Lower leg skin (tissue), 4 donors: Measurements from ENCODE around the gene MIA2. TPM values are rescaled to one million over a fixed set of nuclear protein-coding genes. Genes with fewer than 3 reads are reported as not detected.

ENCODE experiments used
- DNase-seq, 2 donors: peaks; one replicate each; pipeline ENCODE4 v3.0.0-alpha.2; 2019; ENCODE audit warnings: low spot score in 2 of 2
- H3K4me3 ChIP-seq: fragments of 200-600 bp; sonication (generic); 2 replicates; pipeline ENCODE4 v1.5.1; 2017; ENCODE audit warnings: mild to moderate bottlenecking, low read depth; ENCODE audit not compliant: poor library complexity, severe bottlenecking
- CTCF ChIP-seq, 3 donors: fragments of 450-650 bp; IDR thresholded peaks; one replicate each; pipeline ENCODE4 v1.5.1; 2016; ENCODE audit warnings: antibody characterized with exemption in 3 of 3, mild to moderate bottlenecking in 3 of 3, moderate library complexity in 2 of 3
- POLR2A ChIP-seq, 2 donors: fragments of 450-650 bp; IDR thresholded peaks; one replicate each; pipeline ENCODE4 v1.6.1; 2016 to 2017; ENCODE audit warnings: antibody characterized with exemption in 2 of 2, mild to moderate bottlenecking in 1 of 2, moderate library complexity in 1 of 2
- whole genome bisulfite sequencing, 2 donors: methylation state at CpG; one replicate each; pipeline ENCODE4 v1.1.5; 2018; 5-methylcytosine and 5-hydroxymethylcytosine counted together
- intact Hi-C: fragments of 100-400 bp; cut with DNase I; formaldehyde crosslinking; loops from one replicate; pipeline ENCODE4 v1.15.0; 2023; ENCODE audit warnings: low total_unique reads
- total RNA-seq, 4 donors: library from RNA; depleted of rRNA; stranded (reverse); fragments of >200 nt; gene quantifications; one replicate each; pipeline ENCODE4 v1.1.0, GENCODE V29; 2016

The MIA2 gene
- total RNA-seq, 4 donors from 2014 or later, result 14.0 to 19.5 (median 15.8) TPM

DNA sequence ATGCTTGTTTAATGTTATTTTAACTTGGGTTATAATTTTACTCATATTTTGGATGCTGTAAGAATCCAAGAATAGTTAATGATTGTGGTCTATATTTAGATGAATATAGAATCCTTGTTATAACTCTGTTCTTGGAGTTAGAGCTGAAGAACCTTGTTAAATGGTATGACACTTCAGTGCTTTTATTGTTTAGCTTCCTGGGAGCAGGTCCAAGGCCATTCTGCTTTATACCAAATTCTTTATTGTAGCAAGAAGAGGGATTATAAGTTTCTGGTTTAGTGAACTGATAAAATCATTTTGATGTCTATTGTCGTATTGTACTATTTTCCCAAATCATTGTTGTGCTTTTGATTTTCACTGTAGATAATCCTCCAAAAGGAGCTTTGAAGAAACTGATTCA, 69.4 kb downstream of the MIA2 start:
- no peak overlapping the region for H3K4me3 ChIP-seq
- DNase-seq, result no peak
- intact Hi-C loops, result no loop called here
- WGBS, 2 donors, result 80 to 84% methylated on average over 1 of the region's 1 CpG
- TF ChIP-seq POLR2A (IDR thresholded peaks at IDR 0.05), result no peak
- no peak for TF ChIP-seq CTCF (IDR thresholded peaks at IDR 0.05)

DNA sequence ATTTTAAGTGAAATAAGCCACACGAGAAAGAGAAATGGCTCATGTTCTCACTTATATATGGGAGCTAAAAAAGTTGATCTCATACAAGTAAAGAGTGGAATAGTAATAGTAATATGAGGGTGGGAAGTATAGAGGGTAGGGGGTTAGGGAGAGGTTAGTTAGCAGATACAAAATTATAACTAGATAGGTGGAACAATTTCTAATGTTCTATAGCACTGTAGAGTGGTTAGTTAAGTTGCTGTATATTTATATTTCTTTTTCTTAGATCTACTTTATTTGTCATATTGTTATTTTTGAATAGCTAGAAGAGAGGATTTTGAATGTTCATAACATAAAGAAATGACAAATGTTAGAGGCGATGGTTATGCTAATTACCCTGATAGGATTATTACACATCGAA, 74.1 kb downstream of the MIA2 start:
- intact Hi-C loops, result no loop called here
- WGBS, 2 donors, result 93 to 95% methylated on average over 3 of the region's 3 CpGs
- TF ChIP-seq POLR2A (IDR thresholded peaks at IDR 0.05) (no peak), CTCF (IDR thresholded peaks at IDR 0.05) (no peak)
- no peak for DNase-seq
- no peak overlapping the region for H3K4me3 ChIP-seq

DNA sequence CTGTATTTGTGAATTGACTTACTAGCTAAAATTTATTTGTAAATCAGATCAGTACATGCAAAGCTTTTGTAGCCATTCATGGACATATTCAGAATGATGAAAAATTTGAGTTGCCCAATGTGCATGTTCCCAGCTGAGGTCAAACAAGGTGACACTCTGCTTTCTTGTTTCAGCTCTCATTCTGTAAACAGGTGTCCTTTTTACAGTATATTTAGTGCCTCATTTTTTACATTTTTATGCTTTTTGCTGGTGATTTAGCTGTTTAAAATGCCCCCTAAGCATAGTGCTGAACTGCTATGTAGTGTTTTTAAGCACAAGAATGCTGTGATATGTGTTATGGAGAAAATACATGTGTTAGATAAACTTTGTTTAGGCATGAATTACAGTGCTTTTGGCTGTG, 76.3 kb downstream of the MIA2 start:
- no peak for DNase-seq
- TF ChIP-seq CTCF (IDR thresholded peaks at IDR 0.05), result no peak
- H3K4me3 ChIP-seq, result no peak overlapping the region
- intact Hi-C loops, result no loop called here

DNA sequence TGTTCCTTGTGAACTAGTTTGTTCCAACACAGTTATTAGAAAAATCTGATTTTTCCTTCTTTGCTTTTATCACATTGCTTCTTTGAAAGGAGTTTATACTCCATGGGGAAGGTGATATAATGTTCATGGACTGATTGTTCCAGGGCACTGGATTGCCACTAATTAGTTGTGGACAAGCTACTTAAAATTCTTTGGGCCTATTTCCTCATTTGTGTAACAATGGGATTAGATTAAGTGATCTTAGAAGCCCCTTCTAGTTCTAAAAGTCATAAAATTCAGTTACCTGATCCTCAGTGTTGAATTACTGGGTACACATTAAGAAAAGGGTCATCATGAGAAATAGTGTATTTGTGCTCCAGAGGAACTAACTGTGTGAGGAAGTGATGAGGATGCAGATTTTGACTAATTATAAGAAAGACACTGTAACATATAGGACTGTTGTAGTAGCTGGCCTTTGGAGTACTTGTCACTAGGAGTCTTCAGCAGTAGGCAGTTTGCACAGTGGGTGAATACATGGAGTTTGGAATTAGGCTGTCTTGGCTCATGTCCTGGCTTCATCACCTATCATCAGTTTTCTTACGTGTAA, 82.2 kb downstream of the MIA2 start:
- TF ChIP-seq CTCF (IDR thresholded peaks at IDR 0.05), result no peak
- no peak for TF ChIP-seq POLR2A (IDR thresholded peaks at IDR 0.05)
- H3K4me3 ChIP-seq, result no peak overlapping the region
- intact Hi-C loops, result no loop called here
- WGBS, 2 donors, result 89 to 93% methylated on average over 1 of the region's 1 CpG
- no peak for DNase-seq

DNA sequence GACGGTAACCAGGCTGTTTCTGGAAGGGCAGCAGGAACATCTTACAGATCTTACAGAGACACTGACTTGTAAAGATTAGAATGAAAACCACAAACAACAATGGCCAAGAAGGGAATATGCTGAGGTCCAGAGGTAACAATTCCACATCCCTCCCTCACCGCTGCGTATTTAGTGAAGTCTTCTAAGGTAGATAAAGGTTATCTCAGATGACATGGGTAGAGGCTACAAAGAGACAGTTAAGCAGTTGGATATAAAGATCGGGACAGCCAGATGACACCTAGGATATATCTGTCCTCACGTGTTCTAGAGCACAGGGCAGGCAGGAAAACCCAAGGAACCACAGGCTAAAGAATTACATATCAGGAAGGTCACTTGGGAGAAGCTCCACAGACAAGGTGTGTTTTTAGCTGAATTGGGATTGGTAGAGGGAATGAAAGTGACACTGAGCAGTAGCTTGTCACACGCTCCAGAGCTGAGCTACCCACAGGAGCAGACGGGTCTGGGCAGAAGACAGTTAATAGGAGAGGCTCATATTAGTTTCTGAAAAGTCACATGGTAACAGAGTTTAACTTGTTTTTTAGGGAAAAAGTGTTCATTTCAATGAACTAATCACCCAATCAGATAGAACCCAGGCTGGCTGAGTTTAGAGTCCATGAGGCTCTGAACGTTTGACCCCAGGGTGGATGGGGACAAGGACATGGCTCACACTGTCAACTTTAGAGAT, 83.3 kb downstream of the MIA2 start:
- TF ChIP-seq CTCF (IDR thresholded peaks at IDR 0.05), result no peak
- TF ChIP-seq POLR2A (IDR thresholded peaks at IDR 0.05), result no peak
- 94 to 96% methylated on average over 8 of the region's 8 CpGs for WGBS, 2 donors
- H3K4me3 ChIP-seq, result no peak overlapping the region
- intact Hi-C loops, result no loop called here
- no peak for DNase-seq

DNA sequence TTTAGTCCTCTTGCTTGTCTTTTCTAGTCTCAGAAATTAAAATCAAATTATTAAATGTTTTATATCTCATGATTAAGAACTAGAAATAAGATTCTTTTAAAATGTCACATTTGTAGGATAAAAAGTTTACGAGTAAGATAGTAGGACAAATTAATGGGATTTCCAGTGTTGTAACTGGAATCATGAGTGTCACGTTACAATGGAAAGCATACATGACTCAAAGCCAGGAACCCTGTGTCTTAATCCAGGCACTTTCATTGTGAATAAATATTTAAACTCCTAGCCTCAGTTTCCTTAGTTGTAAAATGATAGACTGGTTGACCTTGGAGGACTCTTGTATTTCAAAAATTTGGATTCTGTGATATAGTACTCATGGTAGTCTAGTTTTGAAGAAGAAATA, 84.9 kb downstream of the MIA2 start:
- TF ChIP-seq CTCF (IDR thresholded peaks at IDR 0.05), result no peak
- H3K4me3 ChIP-seq, result no peak overlapping the region
- DNase-seq, result no peak
- intact Hi-C loops, result no loop called here
- WGBS, 2 donors, result 92 to 94% methylated on average over 2 of the region's 2 CpGs
